Uterus (tissue), 4 donors: ENCODE results near the gene DYNC1H1. TPM values are rescaled to one million over a fixed set of nuclear protein-coding genes. Genes with fewer than 3 reads are reported as not detected.

Experiments used
- DNase-seq, 2 donors: peaks; one replicate each; pipeline ENCODE4 v3.0.0-alpha.2; 2019 to 2020
- H3K27ac ChIP-seq, 2 donors: fragments of 200-600 bp; sonication (generic); 1 replicate in 1 of 2; 2 replicates in 1 of 2; pipeline ENCODE4 v1.5.1; 2016 to 2018
- H3K27me3 ChIP-seq, 2 donors: fragments of 200-600 bp; sonication (generic); one replicate each; pipeline ENCODE4 v1.5.1; 2018 to 2019; ENCODE audit warnings: control low read depth in 1 of 2
- H3K36me3 ChIP-seq, 2 donors: fragments of 200-600 bp; sonication (generic); one replicate each; pipeline ENCODE4 v1.5.1; 2019; ENCODE audit warnings: control low read depth in 1 of 2
- H3K4me1 ChIP-seq, 2 donors: fragments of 200-600 bp; sonication (generic); one replicate each; pipeline ENCODE4 v1.5.1; 2018 to 2019; ENCODE audit warnings: control low read depth in 1 of 2
- H3K4me3 ChIP-seq, 2 donors: fragments of 200-600 bp; sonication (generic); 1 replicate in 1 of 2; 2 replicates in 1 of 2; pipeline ENCODE4 v1.5.1; 2018 to 2019; ENCODE audit warnings: mild to moderate bottlenecking in 1 of 2
- H3K9me3 ChIP-seq, 2 donors: fragments of 200-600 bp; sonication (generic); one replicate each; pipeline ENCODE4 v1.5.1; 2019; ENCODE audit warnings: control low read depth in 1 of 2
- CTCF ChIP-seq, 4 experiments: fragments of 200-600 bp in 2 of 4; fragments of 450-650 bp in 2 of 4; sonication (generic) in 2 of 4; IDR thresholded peaks; one replicate each; pipeline ENCODE4 v1.5.1; 2016 to 2019; ENCODE audit warnings: antibody characterized with exemption in 4 of 4, mild to moderate bottlenecking in 2 of 4, moderate library complexity in 1 of 4
- POLR2A ChIP-seq, 2 donors: fragments of 450-650 bp; IDR thresholded peaks; one replicate each; pipeline ENCODE4 v1.6.1; 2016; ENCODE audit warnings: antibody characterized with exemption in 2 of 2, mild to moderate bottlenecking in 1 of 2, moderate library complexity in 1 of 2
- intact Hi-C: fragments of 100-400 bp; cut with DNase I; formaldehyde crosslinking; loops from one replicate; pipeline ENCODE4 v1.15.1; 2023; ENCODE audit warnings: low total_unique reads
- total RNA-seq, 4 donors: library from RNA; depleted of rRNA in 3 of 4; stranded (reverse); fragments of >200 nt in 3 of 4; gene quantifications; one replicate each; pipeline versions ENCODE4 v1.1.0 to v1.2.4, GENCODE V29; 2014 to 2023
- donor health status: DM: yes; HTN: yes; CAD: no.

The DYNC1H1 gene
- total RNA-seq, 4 donors from 2014 or later: 251 to 634 (median 479) TPM

- Histone ChIP-seq H3K27ac (peak overlapping the region; percentile 98 to 100), H3K4me3 (peak overlapping the region; percentile 64 to 96), H3K9me3 (no peaks in the 10 kb centered on the region), H3K36me3 (no peaks in the 10 kb centered on the region), H3K4me1 (peaks cover 17 to 19% of the 10 kb centered on the region in 2 donors), H3K27me3 (no peaks in the 10 kb centered on the region)
- no peak for DNase-seq
- intact Hi-C loops: loop anchor here (5.0 kb wide), 2 partner anchors 123 to 323 kb away; partner anchors contain the start of genes DYNC1H1 and PPP2R5C
- TF ChIP-seq CTCF (IDR thresholded peaks at IDR 0.05): no peak
- no peak for TF ChIP-seq POLR2A (IDR thresholded peaks at IDR 0.05)
These were observed 121.1 kb downstream of the DYNC1H1 start for GRCh38 chr14:102085488-102085887.

DNA sequence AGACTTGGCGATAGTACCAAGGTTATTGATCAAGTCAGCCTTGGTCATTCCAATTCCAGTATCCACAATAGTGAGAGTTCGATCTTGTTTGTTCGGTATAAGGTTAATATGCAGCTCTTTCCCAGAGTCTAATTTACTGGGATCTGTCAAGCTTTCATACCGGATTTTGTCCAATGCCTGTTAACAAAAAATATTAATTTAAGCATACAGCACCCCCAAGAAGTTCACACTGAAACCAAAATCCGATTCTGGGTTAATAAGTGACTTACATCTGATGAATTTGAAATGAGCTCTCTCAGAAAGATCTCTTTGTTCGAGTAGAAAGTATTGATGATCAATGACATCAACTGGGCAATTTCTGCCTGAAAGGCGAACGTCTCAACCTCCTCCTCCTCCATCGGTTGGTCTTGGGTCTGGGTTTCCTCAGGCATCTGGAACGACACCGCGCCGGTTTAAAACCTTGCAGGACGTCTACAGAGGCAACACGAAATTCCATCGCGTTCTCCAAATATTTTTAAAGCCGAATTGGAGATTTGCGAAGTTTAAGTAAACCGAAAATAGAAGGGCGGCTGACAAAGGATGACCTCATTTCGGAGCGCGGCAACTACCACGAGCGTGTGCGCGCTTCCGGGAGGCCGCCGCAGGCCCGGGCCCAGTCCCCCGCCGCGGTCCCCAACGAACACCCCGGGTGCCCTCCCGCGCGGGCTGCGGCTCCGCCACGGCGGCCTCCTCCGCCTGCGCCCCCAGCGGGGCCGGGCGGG lies 121.8 kb downstream of the DYNC1H1 start:
- Histone ChIP-seq H3K27ac (peak overlapping the region; percentile 98 to 100), H3K36me3 (no peaks in the 10 kb centered on the region), H3K4me1 (peaks cover 17 to 19% of the 10 kb centered on the region in 2 donors), H3K4me3 (peak overlapping the region; percentile 64 to 96), H3K9me3 (no peaks in the 10 kb centered on the region), H3K27me3 (no peaks in the 10 kb centered on the region)
- peak; percentile 45 to 51 for DNase-seq
- intact Hi-C loops: loop anchor here (5.0 kb wide), 2 partner anchors 124 to 324 kb away; partner anchors contain the start of genes DYNC1H1 and PPP2R5C
- TF ChIP-seq POLR2A (IDR thresholded peaks at IDR 0.05) (no peak), CTCF (IDR thresholded peaks at IDR 0.05) (no peak)

DNA sequence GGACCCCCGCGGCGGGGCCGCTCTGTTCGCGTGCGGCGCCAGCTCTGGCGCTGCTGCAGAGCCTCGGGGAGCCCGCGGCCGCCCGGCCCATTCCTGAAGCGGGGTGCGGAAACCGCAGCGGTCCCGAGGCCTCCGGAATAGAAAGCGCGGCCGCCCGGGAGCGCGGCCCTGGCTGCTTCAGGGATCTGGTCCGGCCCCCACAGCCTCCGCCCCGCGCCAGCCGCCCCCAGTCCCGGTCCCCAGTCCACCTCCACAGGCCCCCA lies 122.3 kb downstream of the DYNC1H1 start:
- Histone ChIP-seq H3K27ac (peak overlapping the region; percentile 98 to 100), H3K27me3 (no peaks in the 10 kb centered on the region), H3K4me3 (peak overlapping the region; percentile 64 to 96), H3K4me1 (peaks cover 17 to 19% of the 10 kb centered on the region in 2 donors), H3K36me3 (no peaks in the 10 kb centered on the region), H3K9me3 (no peaks in the 10 kb centered on the region)
- no peak for DNase-seq
- TF ChIP-seq POLR2A (IDR thresholded peaks at IDR 0.05) (no peak), CTCF (IDR thresholded peaks at IDR 0.05) (no peak)
- intact Hi-C loops: loop anchor here (5.0 kb wide), 2 partner anchors 124 to 324 kb away; partner anchors contain the start of genes DYNC1H1 and PPP2R5C

GRCh38 chr14:102086972-102087761 lies 122.8 kb downstream of the DYNC1H1 start, which contains the start of gene HSP90AA1:
Gene HSP90AA1, minus strand, starts transcription at chr14:102087044. Its CDS starts 666 bp downstream, at chr14:102086378.
- H3K36me3 ChIP-seq: no peaks in the 10 kb centered on the region
- H3K9me3 ChIP-seq: no peaks in the 10 kb centered on the region
- no peaks in the 10 kb centered on the region for H3K27me3 ChIP-seq
- TF ChIP-seq CTCF (IDR thresholded peaks at IDR 0.05) (peak in 3 of 4 experiments; percentile 19 to 30 (median 22)), POLR2A (IDR thresholded peaks at IDR 0.05) (peak; percentile 93 to 97)
- H3K4me3 ChIP-seq: peak within 1 kb of the TSS; percentile 64 to 96
- intact Hi-C loops: loop anchor here (5.0 kb wide), 2 partner anchors 125 to 325 kb away; partner anchors contain the start of genes DYNC1H1 and PPP2R5C
- peak; percentile 93 to 95 for DNase-seq
- peaks cover 17 to 19% of the 10 kb centered on the region in 2 donors for H3K4me1 ChIP-seq
- peak within 1 kb of the TSS; percentile 98 to 100 for H3K27ac ChIP-seq

DNA sequence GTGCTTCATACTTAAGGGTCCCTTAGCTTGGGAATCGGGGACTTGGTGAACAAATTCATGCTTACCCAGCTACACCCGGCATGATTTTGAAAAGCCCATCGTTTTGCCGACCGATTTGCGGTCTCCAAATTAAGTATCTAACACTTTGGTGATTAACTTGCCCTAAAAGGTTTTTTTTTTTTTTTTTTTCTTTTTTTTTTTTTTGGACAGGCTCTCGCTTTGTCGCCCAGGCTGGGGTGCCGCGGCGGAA lies 123.3 kb downstream of the DYNC1H1 start:
- Histone ChIP-seq H3K36me3 (no peaks in the 10 kb centered on the region), H3K4me1 (peaks cover 17 to 19% of the 10 kb centered on the region in 2 donors), H3K4me3 (peak overlapping the region; percentile 52 to 64), H3K9me3 (no peaks in the 10 kb centered on the region), H3K27ac (peak overlapping the region; percentile 98 to 100), H3K27me3 (no peaks in the 10 kb centered on the region)
- no peak for DNase-seq
- no peak for TF ChIP-seq CTCF (IDR thresholded peaks at IDR 0.05)
- no peak for TF ChIP-seq POLR2A (IDR thresholded peaks at IDR 0.05)
- intact Hi-C loops: loop anchor here (5.0 kb wide), 2 partner anchors 125 to 325 kb away; partner anchors contain the start of genes DYNC1H1 and PPP2R5C
